Calu3 (cell line): Measurements from ENCODE around the gene GSKIP. TPM values are rescaled to one million over a fixed set of nuclear protein-coding genes. Genes with fewer than 3 reads are reported as not detected.

ENCODE experiments used
- BruUV-seq: library from RNA; stranded (reverse); fragments of 400-500 nt; replicated peaks from 2 replicates; lab custom pipeline; 2021; lab: Mats Ljungman, UMichigan
- CTCF ChIA-PET: fragments of 300-600 bp; sonication (Branson Sonifier 250); formaldehyde crosslinking; loops from one replicate; lab custom pipeline; 2022; ENCODE audit warnings: antibody characterized with exemption; lab: Charles Lee
- DNase-seq: peaks from one replicate; pipeline ENCODE4 v3.0.0; 2022
- H3K27ac Mint-ChIP-seq: one replicate; pipeline ENCODE4 v1.8.0; 2022; ENCODE audit warnings: mixed read lengths; ENCODE audit not compliant: unreplicated experiment
- H3K27me3 Mint-ChIP-seq: one replicate; pipeline ENCODE4 v1.8.0; 2022; ENCODE audit warnings: mixed read lengths; ENCODE audit not compliant: unreplicated experiment
- H3K36me3 Mint-ChIP-seq: one replicate; pipeline ENCODE4 v1.8.0; 2022; ENCODE audit warnings: mild to moderate bottlenecking, moderate library complexity, mixed read lengths; ENCODE audit not compliant: insufficient read depth, unreplicated experiment
- H3K4me1 Mint-ChIP-seq: one replicate; pipeline ENCODE4 v1.8.0; 2022; ENCODE audit warnings: mild to moderate bottlenecking, low read depth, mixed read lengths; ENCODE audit not compliant: unreplicated experiment
- H3K4me3 Mint-ChIP-seq: one replicate; pipeline ENCODE4 v1.8.0; 2022; ENCODE audit warnings: mild to moderate bottlenecking, low read depth, moderate library complexity, mixed read lengths; ENCODE audit not compliant: unreplicated experiment
- H3K9me3 Mint-ChIP-seq: one replicate; pipeline ENCODE4 v1.8.0; 2022; ENCODE audit warnings: low read depth, mixed read lengths; ENCODE audit not compliant: unreplicated experiment
- intact Hi-C: fragments of 100-400 bp; cut with micrococcal nuclease; formaldehyde crosslinking; loops from one replicate; pipeline ENCODE4 v1.10.0; 2022; ENCODE audit not compliant: unreplicated experiment
- total RNA-seq: library from RNA; stranded (reverse); gene quantifications from 2 replicates; pipeline ENCODE4 v1.2.3, GENCODE V29; 2022
- TF ChIP-seq, protein P1 (sequence below): fragments of 200-600 bp; IDR thresholded peaks from one replicate; pipeline ENCODE4 v1.8.0; 2022; ENCODE audit warnings: antibody characterized with exemption; ENCODE audit not compliant: unreplicated experiment

Gene GSKIP
- total RNA-seq, 1 experiment from 2014 or later: 33.3 TPM

DNA sequence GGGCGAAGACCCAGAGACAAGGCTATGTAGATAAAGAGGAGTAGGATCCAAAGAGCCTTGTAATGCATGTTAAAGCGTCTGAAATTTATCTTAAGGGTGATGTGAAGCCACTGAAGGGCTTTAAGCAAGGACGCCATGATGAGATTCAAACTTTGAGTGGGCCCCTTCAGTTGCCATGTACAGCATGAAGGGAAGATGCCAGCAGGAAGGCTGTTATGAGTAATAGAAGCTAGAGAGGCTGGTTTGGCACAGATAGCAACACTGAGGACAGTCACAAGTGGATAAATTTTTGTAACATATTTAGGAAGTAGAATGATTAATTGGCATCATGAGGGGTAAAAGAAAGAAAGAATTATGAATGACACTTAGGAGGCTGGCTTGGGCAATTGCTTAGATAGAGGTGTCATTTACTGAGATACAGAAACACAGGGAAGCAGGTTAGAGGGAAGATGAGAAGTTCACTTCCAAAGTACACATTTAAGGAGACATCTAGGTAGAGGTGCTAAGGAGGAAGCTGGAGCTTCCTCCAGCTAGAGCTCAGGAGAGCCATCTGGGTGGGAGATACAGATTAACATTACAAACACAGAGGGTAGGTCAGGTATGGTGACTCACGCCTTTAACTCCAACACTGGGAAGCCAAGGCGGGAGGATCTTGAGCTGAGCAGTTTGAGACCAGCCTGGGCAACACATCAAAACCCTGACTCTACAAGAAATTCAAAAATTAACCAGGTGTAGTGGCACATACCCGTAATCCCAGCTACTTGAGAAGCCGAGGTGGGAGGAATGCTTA lies 13.8 kb upstream of the GSKIP start:
- intact Hi-C loops: no loop called here
- Mint-ChIP-seq H3K4me1 (no peaks in the 10 kb centered on the region), H3K27me3 (no peaks in the 10 kb centered on the region), H3K4me3 (no peak overlapping the region), H3K36me3 (no peaks in the 10 kb centered on the region), H3K9me3 (no peaks in the 10 kb centered on the region), H3K27ac (no peak overlapping the region)
- CTCF ChIA-PET: no interaction called here
- no peak for DNase-seq
- TF ChIP-seq, protein P1, sequence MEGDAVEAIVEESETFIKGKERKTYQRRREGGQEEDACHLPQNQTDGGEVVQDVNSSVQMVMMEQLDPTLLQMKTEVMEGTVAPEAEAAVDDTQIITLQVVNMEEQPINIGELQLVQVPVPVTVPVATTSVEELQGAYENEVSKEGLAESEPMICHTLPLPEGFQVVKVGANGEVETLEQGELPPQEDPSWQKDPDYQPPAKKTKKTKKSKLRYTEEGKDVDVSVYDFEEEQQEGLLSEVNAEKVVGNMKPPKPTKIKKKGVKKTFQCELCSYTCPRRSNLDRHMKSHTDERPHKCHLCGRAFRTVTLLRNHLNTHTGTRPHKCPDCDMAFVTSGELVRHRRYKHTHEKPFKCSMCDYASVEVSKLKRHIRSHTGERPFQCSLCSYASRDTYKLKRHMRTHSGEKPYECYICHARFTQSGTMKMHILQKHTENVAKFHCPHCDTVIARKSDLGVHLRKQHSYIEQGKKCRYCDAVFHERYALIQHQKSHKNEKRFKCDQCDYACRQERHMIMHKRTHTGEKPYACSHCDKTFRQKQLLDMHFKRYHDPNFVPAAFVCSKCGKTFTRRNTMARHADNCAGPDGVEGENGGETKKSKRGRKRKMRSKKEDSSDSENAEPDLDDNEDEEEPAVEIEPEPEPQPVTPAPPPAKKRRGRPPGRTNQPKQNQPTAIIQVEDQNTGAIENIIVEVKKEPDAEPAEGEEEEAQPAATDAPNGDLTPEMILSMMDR: no peak
- no TSS peak for BruUV-seq

DNA sequence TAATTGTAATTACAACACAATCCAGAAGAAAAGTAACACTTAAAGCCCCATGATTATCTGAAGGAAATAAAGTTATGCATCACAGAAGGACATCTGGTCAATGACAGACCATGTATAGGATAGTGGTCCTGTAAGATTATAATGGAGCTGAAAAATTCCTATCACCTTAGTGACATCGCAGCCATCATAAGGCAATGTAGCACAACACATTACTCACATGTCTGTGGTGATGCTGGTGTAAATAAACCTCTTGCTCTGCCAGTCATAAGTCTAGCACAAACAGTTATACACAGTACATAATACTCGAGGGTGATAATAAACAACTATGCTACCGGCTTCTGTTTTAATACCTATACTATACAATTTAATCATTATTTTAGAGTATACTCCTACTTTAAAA lies 11.3 kb upstream of the GSKIP start:
- H3K27ac Mint-ChIP-seq: no peak overlapping the region
- CTCF ChIA-PET: interaction anchor here (0.7 kb wide), 1 partner anchor 9 kb away, joined by 3 read pairs; no protein-coding TSS in a partner anchor
- no peaks in the 10 kb centered on the region for H3K4me1 Mint-ChIP-seq
- DNase-seq: no peak
- no peaks in the 10 kb centered on the region for H3K27me3 Mint-ChIP-seq
- intact Hi-C loops: no loop called here
- no peaks in the 10 kb centered on the region for H3K9me3 Mint-ChIP-seq
- BruUV-seq: no TSS peak
- no peaks in the 10 kb centered on the region for H3K36me3 Mint-ChIP-seq
- H3K4me3 Mint-ChIP-seq: no peak overlapping the region
- TF ChIP-seq, protein P1: no peak

DNA sequence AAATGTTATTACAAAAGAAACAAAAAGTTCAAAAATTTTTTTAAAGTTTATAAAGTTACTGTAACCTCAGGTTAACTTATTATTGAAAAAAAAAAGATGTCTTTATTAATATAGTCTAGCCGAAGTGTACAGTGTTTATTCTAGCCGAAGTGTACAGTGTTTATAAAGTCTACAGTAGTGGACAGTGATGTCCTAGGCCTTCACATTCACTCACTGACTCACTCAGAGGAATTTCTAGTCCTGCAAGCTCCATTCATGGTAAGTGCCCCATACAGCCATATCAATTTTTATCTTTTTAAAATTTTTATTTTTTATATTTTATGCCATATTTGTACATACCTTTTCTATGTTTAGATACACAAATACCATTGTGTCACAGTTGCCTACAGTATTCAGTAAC lies 10.6 kb upstream of the GSKIP start:
- CTCF ChIA-PET: no interaction called here
- BruUV-seq: no TSS peak

DNA sequence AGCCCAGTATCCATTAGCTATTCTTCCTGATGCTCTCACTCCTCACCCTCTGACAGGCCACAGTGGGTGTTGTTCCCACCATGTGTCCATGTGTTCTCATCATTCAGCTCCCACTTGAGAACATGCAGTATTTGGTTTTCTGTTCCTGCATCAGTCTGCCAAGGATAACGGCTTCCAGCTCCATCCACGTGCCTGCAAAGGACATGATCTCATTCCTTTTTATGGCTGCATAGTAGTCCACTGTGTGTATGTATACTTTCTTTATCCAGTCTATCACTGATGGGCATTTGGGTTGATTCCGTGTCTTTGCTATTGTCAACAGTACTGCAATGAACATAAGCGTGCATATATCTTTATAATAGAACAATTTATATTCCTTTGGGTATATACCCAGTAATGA lies 9.1 kb upstream of the GSKIP start:
- intact Hi-C loops: no loop called here
- Mint-ChIP-seq H3K4me1 (no peaks in the 10 kb centered on the region), H3K36me3 (no peaks in the 10 kb centered on the region), H3K4me3 (no peak overlapping the region), H3K9me3 (no peaks in the 10 kb centered on the region), H3K27ac (no peak overlapping the region), H3K27me3 (no peaks in the 10 kb centered on the region)
- no TSS peak for BruUV-seq
- TF ChIP-seq, protein P1: no peak
- CTCF ChIA-PET: no interaction called here
- no peak for DNase-seq

More for the DNA sequence above, 10.6 kb upstream of the GSKIP start:
- Mint-ChIP-seq H3K4me3 (no peak overlapping the region), H3K27ac (no peak overlapping the region), H3K4me1 (no peaks in the 10 kb centered on the region), H3K27me3 (no peaks in the 10 kb centered on the region), H3K36me3 (no peaks in the 10 kb centered on the region), H3K9me3 (no peaks in the 10 kb centered on the region)
- intact Hi-C loops: no loop called here
- DNase-seq: no peak
- TF ChIP-seq, protein P1: no peak
